ENCODE data around the gene C11orf52. TPM values are rescaled to one million over a fixed set of nuclear protein-coding genes. Genes with fewer than 3 reads are reported as not detected.

Gene C11orf52
- total and polyA plus RNA-seq, 2 of the 13 experiments (the other 11 are each of a cell fraction or from before 2014, with no cell fraction given) = 7.4 to 11.0 TPM

GRCh38 chr11:111926505-111927391, 8.0 kb downstream of the C11orf52 start (continued):
- TF ChIP-seq, protein P1, sequence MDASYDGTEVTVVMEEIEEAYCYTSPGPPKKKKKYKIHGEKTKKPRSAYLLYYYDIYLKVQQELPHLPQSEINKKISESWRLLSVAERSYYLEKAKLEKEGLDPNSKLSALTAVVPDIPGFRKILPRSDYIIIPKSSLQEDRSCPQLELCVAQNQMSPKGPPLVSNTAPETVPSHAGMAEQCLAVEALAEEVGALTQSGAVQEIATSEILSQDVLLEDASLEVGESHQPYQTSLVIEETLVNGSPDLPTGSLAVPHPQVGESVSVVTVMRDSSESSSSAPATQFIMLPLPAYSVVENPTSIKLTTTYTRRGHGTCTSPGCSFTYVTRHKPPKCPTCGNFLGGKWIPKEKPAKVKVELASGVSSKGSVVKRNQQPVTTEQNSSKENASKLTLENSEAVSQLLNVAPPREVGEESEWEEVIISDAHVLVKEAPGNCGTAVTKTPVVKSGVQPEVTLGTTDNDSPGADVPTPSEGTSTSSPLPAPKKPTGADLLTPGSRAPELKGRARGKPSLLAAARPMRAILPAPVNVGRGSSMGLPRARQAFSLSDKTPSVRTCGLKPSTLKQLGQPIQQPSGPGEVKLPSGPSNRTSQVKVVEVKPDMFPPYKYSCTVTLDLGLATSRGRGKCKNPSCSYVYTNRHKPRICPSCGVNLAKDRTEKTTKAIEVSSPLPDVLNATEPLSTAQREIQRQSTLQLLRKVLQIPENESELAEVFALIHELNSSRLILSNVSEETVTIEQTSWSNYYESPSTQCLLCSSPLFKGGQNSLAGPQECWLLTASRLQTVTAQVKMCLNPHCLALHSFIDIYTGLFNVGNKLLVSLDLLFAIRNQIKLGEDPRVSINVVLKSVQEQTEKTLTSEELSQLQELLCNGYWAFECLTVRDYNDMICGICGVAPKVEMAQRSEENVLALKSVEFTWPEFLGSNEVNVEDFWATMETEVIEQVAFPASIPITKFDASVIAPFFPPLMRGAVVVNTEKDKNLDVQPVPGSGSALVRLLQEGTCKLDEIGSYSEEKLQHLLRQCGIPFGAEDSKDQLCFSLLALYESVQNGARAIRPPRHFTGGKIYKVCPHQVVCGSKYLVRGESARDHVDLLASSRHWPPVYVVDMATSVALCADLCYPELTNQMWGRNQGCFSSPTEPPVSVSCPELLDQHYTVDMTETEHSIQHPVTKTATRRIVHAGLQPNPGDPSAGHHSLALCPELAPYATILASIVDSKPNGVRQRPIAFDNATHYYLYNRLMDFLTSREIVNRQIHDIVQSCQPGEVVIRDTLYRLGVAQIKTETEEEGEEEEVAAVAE (CRISPR knock-in tag; IDR thresholded peaks at IDR 0.05; ENCODE audit: borderline replicate concordance) = peak; percentile 72; the same call in 1 of the 2 replicates
- TF ChIP-seq, protein P2, sequence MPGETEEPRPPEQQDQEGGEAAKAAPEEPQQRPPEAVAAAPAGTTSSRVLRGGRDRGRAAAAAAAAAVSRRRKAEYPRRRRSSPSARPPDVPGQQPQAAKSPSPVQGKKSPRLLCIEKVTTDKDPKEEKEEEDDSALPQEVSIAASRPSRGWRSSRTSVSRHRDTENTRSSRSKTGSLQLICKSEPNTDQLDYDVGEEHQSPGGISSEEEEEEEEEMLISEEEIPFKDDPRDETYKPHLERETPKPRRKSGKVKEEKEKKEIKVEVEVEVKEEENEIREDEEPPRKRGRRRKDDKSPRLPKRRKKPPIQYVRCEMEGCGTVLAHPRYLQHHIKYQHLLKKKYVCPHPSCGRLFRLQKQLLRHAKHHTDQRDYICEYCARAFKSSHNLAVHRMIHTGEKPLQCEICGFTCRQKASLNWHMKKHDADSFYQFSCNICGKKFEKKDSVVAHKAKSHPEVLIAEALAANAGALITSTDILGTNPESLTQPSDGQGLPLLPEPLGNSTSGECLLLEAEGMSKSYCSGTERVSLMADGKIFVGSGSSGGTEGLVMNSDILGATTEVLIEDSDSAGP (CRISPR knock-in tag; IDR thresholded peaks at IDR 0.05; ENCODE audit: borderline replicate concordance) = peak; percentile 36
- TF ChIP-seq MXD4 (CRISPR knock-in tag; IDR thresholded peaks at IDR 0.05) = peak; percentile 49; the same call in 1 of the 2 replicates
- TF ChIP-seq, protein P3, sequence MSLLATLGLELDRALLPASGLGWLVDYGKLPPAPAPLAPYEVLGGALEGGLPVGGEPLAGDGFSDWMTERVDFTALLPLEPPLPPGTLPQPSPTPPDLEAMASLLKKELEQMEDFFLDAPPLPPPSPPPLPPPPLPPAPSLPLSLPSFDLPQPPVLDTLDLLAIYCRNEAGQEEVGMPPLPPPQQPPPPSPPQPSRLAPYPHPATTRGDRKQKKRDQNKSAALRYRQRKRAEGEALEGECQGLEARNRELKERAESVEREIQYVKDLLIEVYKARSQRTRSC (CRISPR knock-in tag; IDR thresholded peaks at IDR 0.05; ENCODE audit: low read depth) = no peak
- 0 out of 2 replicates have a peak, but pooled peaks have one; percentile 41 for TF ChIP-seq NCOA1 (CRISPR knock-in tag; IDR thresholded peaks at IDR 0.05)
- no peak for TF ChIP-seq SCMH1 (CRISPR knock-in tag; IDR thresholded peaks at IDR 0.05; ENCODE audit: borderline replicate concordance)
- TF ChIP-seq CSRNP1 (CRISPR knock-in tag; IDR thresholded peaks at IDR 0.05) = 0 out of 2 replicates have a peak, but pooled peaks have one; percentile 75
- TF ChIP-seq ZNF557 (CRISPR knock-in tag; IDR thresholded peaks at IDR 0.05) = no peak
- TF ChIP-seq CERS6 (CRISPR knock-in tag; IDR thresholded peaks at IDR 0.05) = no peak
- no peak; the same call in 1 of the 2 replicates for TF ChIP-seq ZSCAN31 (CRISPR knock-in tag; IDR thresholded peaks at IDR 0.05; ENCODE audit: low read depth)
- no peak for TF ChIP-seq ZNF644 (CRISPR knock-in tag; IDR thresholded peaks at IDR 0.05; ENCODE audit: low read depth)
- 0 out of 2 replicates have a peak, but pooled peaks have one; percentile 58 for TF ChIP-seq ETV6 (CRISPR knock-in tag; conservative IDR thresholded peaks at IDR 0.05)
- no peak for TF ChIP-seq MBNL3 (CRISPR knock-in tag; conservative IDR thresholded peaks at IDR 0.05)
- TF ChIP-seq, protein P4, sequence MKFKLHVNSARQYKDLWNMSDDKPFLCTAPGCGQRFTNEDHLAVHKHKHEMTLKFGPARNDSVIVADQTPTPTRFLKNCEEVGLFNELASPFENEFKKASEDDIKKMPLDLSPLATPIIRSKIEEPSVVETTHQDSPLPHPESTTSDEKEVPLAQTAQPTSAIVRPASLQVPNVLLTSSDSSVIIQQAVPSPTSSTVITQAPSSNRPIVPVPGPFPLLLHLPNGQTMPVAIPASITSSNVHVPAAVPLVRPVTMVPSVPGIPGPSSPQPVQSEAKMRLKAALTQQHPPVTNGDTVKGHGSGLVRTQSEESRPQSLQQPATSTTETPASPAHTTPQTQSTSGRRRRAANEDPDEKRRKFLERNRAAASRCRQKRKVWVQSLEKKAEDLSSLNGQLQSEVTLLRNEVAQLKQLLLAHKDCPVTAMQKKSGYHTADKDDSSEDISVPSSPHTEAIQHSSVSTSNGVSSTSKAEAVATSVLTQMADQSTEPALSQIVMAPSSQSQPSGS (CRISPR knock-in tag; IDR thresholded peaks at IDR 0.05) = peak; percentile 76
- no peak for TF ChIP-seq PREB (CRISPR knock-in tag; IDR thresholded peaks at IDR 0.05)
